DOHH2 (cell line): Measurements from ENCODE around the gene CAAP1.

Experiments used
- H3F3A ChIP-seq: fragments of 200-600 bp; sonication (generic), shearing (Covaris generic); 2 replicates; pipeline ENCODE4 v1.6.0; 2016; ENCODE audit warnings: antibody characterized with exemption, mild to moderate bottlenecking; ENCODE audit not compliant: control insufficient read depth, insufficient read depth
- H3K27ac ChIP-seq: fragments of 200-600 bp; sonication (generic); 2 replicates; pipeline ENCODE4 v1.5.1; 2014; ENCODE audit warnings: low read depth, mild to moderate bottlenecking, low read length, moderate library complexity
- H3K27me3 ChIP-seq: fragments of 200-600 bp; sonication (generic); 2 replicates; pipeline ENCODE4 v1.6.1; 2014; ENCODE audit warnings: mild to moderate bottlenecking, low read length, mixed read lengths; ENCODE audit not compliant: control insufficient read depth
- H3K36me3 ChIP-seq: fragments of 200-600 bp; sonication (generic); 2 replicates; pipeline ENCODE4 v1.6.1; 2014; ENCODE audit warnings: mild to moderate bottlenecking, low read length, moderate library complexity, mixed read lengths; ENCODE audit not compliant: control insufficient read depth
- H3K4me1 ChIP-seq: fragments of 200-600 bp; sonication (generic); 2 replicates; pipeline ENCODE4 v1.6.1; 2014; ENCODE audit warnings: mild to moderate bottlenecking, low read length, mixed read lengths; ENCODE audit not compliant: control insufficient read depth
- H3K4me2 ChIP-seq: fragments of 200-600 bp; sonication (generic); 2 replicates; pipeline ENCODE4 v1.6.0; 2014; ENCODE audit warnings: mild to moderate bottlenecking, low read length, moderate library complexity
- H3K4me3 ChIP-seq: fragments of 200-600 bp; sonication (generic); 2 replicates; pipeline ENCODE4 v1.5.1; 2014; ENCODE audit warnings: mild to moderate bottlenecking, low read length, mixed read lengths
- H3K79me2 ChIP-seq: fragments of 200-600 bp; sonication (generic); 2 replicates; pipeline ENCODE4 v1.6.1; 2014; ENCODE audit warnings: mild to moderate bottlenecking, low read length, mixed read lengths; ENCODE audit not compliant: control insufficient read depth
- H3K9me2 ChIP-seq: fragments of 200-600 bp; sonication (generic); replicated peaks from 2 replicates; pipeline ENCODE4 v1.6.1; 2014; ENCODE audit warnings: mild to moderate bottlenecking, low read length, mixed read lengths; ENCODE audit not compliant: control insufficient read depth
- H3K9me3 ChIP-seq: fragments of 200-600 bp; sonication (generic); 2 replicates; pipeline ENCODE4 v1.6.1; 2014; ENCODE audit warnings: antibody characterized with exemption, low read length, mixed read lengths; ENCODE audit not compliant: control insufficient read depth, insufficient read depth
- H4K20me1 ChIP-seq: fragments of 200-600 bp; sonication (generic); 2 replicates; pipeline ENCODE4 v1.6.0; 2014; ENCODE audit warnings: low read depth, mild to moderate bottlenecking, antibody characterized with exemption, low read length, moderate library complexity; ENCODE audit not compliant: control insufficient read depth, insufficient read depth
- CTCF ChIP-seq: fragments of 200-600 bp; sonication (generic); IDR thresholded peaks from one replicate; pipeline ENCODE4 v1.5.1; 2014; ENCODE audit warnings: antibody characterized with exemption, mild to moderate bottlenecking, low read depth, low read length; ENCODE audit not compliant: poor library complexity, severe bottlenecking
- EZH2phosphoT487 ChIP-seq: fragments of 200-600 bp; sonication (generic); IDR thresholded peaks from 2 replicates; pipeline ENCODE4 v1.6.1; 2017; ENCODE audit warnings: borderline replicate concordance, mild to moderate bottlenecking, antibody characterized with exemption, low read length, moderate library complexity, mixed read lengths

CAAP1 gene

GRCh38 chr9:26892251-26893029 is at the start of gene CAAP1:
TSS of gene CAAP1 (minus strand) at chr9:26892802. CDS start at chr9:26892715, 87 bp downstream.
- peak within 1 kb of the TSS; percentile 99 for H3K4me3 ChIP-seq
- H3K4me1 ChIP-seq: peaks cover 33% of the 10 kb centered on the region
- peaks cover 26% of the 10 kb centered on the region for H3K36me3 ChIP-seq
- H3K9me3 ChIP-seq: no peaks in the 10 kb centered on the region
- H3K27ac ChIP-seq: peak within 1 kb of the TSS; percentile 95
- H3K79me2 ChIP-seq: peaks cover 53% of the 10 kb centered on the region
- H3K9me2 ChIP-seq: no peaks in the 10 kb centered on the region
- TF ChIP-seq CTCF (peak; percentile 44), EZH2phosphoT487 (no peak)
- peak within 1 kb of the TSS; percentile 90 for H3K4me2 ChIP-seq
- H3F3A ChIP-seq: 0 out of 2 replicates have a peak, but pooled peaks cover 3% of the 10 kb centered on the region
- no peaks in the 10 kb centered on the region for H3K27me3 ChIP-seq
- peaks cover 4% of the 10 kb centered on the region; the same call in 1 of the 2 replicates for H4K20me1 ChIP-seq

- Histone ChIP-seq H4K20me1 (peaks cover 10% of the 10 kb centered on the region), H3K27me3 (no peaks in the 10 kb centered on the region), H3K9me2 (no peaks in the 10 kb centered on the region), H3K79me2 (peaks cover 100% of the 10 kb centered on the region), H3K4me3 (no peak overlapping the region), H3K4me2 (no peak overlapping the region), H3K36me3 (peaks cover 24% of the 10 kb centered on the region), H3K27ac (no peak overlapping the region), H3F3A (no peaks in the 10 kb centered on the region), H3K9me3 (no peaks in the 10 kb centered on the region), H3K4me1 (peaks cover 23% of the 10 kb centered on the region)
- TF ChIP-seq EZH2phosphoT487 (no peak), CTCF (no peak)
These were observed 48.2 kb upstream of the CAAP1 start for GRCh38 chr9:26940779-26941178.

- Histone ChIP-seq H3K79me2 (peaks cover 100% of the 10 kb centered on the region), H3K4me3 (no peak overlapping the region), H3K27ac (no peak overlapping the region), H4K20me1 (peaks cover 10% of the 10 kb centered on the region; the same call in 1 of the 2 replicates), H3K4me1 (peaks cover 17% of the 10 kb centered on the region), H3K4me2 (no peak overlapping the region), H3K36me3 (peaks cover 26% of the 10 kb centered on the region), H3K9me3 (no peaks in the 10 kb centered on the region), H3F3A (no peaks in the 10 kb centered on the region), H3K9me2 (no peaks in the 10 kb centered on the region), H3K27me3 (no peaks in the 10 kb centered on the region)
- TF ChIP-seq EZH2phosphoT487 (no peak), CTCF (no peak)
These were observed 47.5 kb upstream of the CAAP1 start for GRCh38 chr9:26939955-26940711.
